GM12878 (cell line): ENCODE data around the gene CDH4. TPM values are rescaled to one million over a fixed set of nuclear protein-coding genes. Genes with fewer than 3 reads are reported as not detected.

Experiments
- ATAC-seq: fragments of 200-7000 bp; cut with Tn5 transposase; 3 replicates; pipeline ENCODE4 v1.9.1; 2020; ENCODE audit warnings: mild to moderate bottlenecking, moderate library complexity
- BruUV-seq: library from RNA; stranded (reverse); fragments of 400-500 nt; replicated peaks from 2 replicates; lab custom pipeline; 2021; lab: Mats Ljungman, UMichigan
- CTCF ChIA-PET: fragments of 300-600 bp; sonication (Branson Sonifier 250); formaldehyde crosslinking; extraction: SDS; loops from one replicate; lab custom pipeline; 2021; ENCODE audit warnings: inconsistent platforms; lab: Yijun Ruan, JAX
- POLR2A ChIA-PET: fragments of 350-600 bp; formaldehyde crosslinking; extraction: SDS; loops from one replicate; lab custom pipeline; 2021; ENCODE audit warnings: inconsistent platforms; lab: Charles Lee
- RAD21 ChIA-PET: fragments of 300-600 bp; sonication (Branson Sonifier 250); formaldehyde crosslinking; loops from one replicate; lab custom pipeline; 2023; ENCODE audit warnings: antibody characterized with exemption; ENCODE audit not compliant: unreplicated experiment; lab: Charles Lee
- SMC1A ChIA-PET: fragments of 300-600 bp; sonication (Branson Sonifier 250); formaldehyde crosslinking; loops from one replicate; lab custom pipeline; 2023; ENCODE audit not compliant: unreplicated experiment, uncharacterized antibody; lab: Charles Lee
- DNase-seq: peaks from one replicate; pipeline ENCODE4 v3.0.0-alpha.2; 2011; ENCODE audit warnings: low read depth, low spot score
- FAIRE-seq: peaks from 3 replicates; lab custom pipeline; 2011; peaks lifted over from hg19 to GRCh38; lab: Jason Lieb, UNC
- H2AFZ ChIP-seq: 2 replicates; pipeline ENCODE4 v1.6.0; 2011; ENCODE audit warnings: low read depth, low read length, control low read depth; ENCODE audit not compliant: control insufficient read depth
- H3K27ac ChIP-seq: 2 replicates; pipeline ENCODE4 v1.5.1; 2011; ENCODE audit warnings: control low read depth; ENCODE audit not compliant: control insufficient read depth, insufficient read depth
- H3K27me3 ChIP-seq, 2 experiments: replicated peaks in 1 of 2; 2 replicates each; pipeline versions ENCODE4 v1.6.0 to v1.6.1; 2011; ENCODE audit warnings: low read length in 1 of 2; ENCODE audit not compliant: control insufficient read depth in 2 of 2, insufficient read depth in 2 of 2
- H3K36me3 ChIP-seq, 2 experiments: 2 replicates each; pipeline ENCODE4 v1.5.1; 2011; ENCODE audit warnings: low read length in 1 of 2; ENCODE audit not compliant: control insufficient read depth in 2 of 2, insufficient read depth in 2 of 2
- H3K4me1 ChIP-seq: 2 replicates; pipeline ENCODE4 v1.6.1; 2011; ENCODE audit warnings: mild to moderate bottlenecking, low read length, moderate library complexity, mixed read lengths; ENCODE audit not compliant: control insufficient read depth, insufficient read depth
- H3K4me2 ChIP-seq: 2 replicates; pipeline ENCODE4 v1.6.0; 2011; ENCODE audit warnings: control low read depth; ENCODE audit not compliant: control insufficient read depth, insufficient read depth
- H3K4me3 ChIP-seq: fragments of 200-600 bp; sonication (generic); 2 replicates; pipeline ENCODE4 v1.5.1; 2016
- H3K79me2 ChIP-seq: 2 replicates; pipeline ENCODE4 v1.6.0; 2011; ENCODE audit warnings: low read length; ENCODE audit not compliant: control insufficient read depth, insufficient read depth
- H3K9ac ChIP-seq: 2 replicates; pipeline ENCODE4 v1.8.0; 2011; ENCODE audit warnings: low read length, control low read depth, mixed read lengths; ENCODE audit not compliant: control insufficient read depth, insufficient read depth
- H3K9me3 ChIP-seq: replicated peaks from 3 replicates; pipeline ENCODE4 v1.5.1; 2011; ENCODE audit warnings: mild to moderate bottlenecking, low read length; ENCODE audit not compliant: control insufficient read depth, insufficient read depth
- H4K20me1 ChIP-seq: 2 replicates; pipeline ENCODE4 v1.6.0; 2011; ENCODE audit not compliant: control insufficient read depth, insufficient read depth
- CREB1 ChIP-seq: IDR thresholded peaks from 2 replicates; pipeline ENCODE4 v1.6.1; 2012; ENCODE audit warnings: low read depth, mild to moderate bottlenecking, inconsistent platforms
- FOXK2 ChIP-seq: fragments of 450-650 bp; IDR thresholded peaks from 2 replicates; pipeline ENCODE4 v1.6.1; 2017; ENCODE audit warnings: mild to moderate bottlenecking, moderate library complexity
- HDAC6 ChIP-seq: fragments of 200-600 bp; sonication (generic); IDR thresholded peaks from one replicate; pipeline ENCODE4 v1.8.0; 2017; ENCODE audit warnings: antibody characterized with exemption; ENCODE audit not compliant: unreplicated experiment
- HDGF ChIP-seq: fragments of 450-650 bp; IDR thresholded peaks from 2 replicates; pipeline ENCODE4 v1.6.1; 2016; ENCODE audit warnings: antibody characterized with exemption
- KLF5 ChIP-seq: fragments of 450-650 bp; IDR thresholded peaks from 2 replicates; pipeline ENCODE4 v1.6.1; 2014; ENCODE audit warnings: mild to moderate bottlenecking; ENCODE audit not compliant: partially characterized antibody
- LARP7 ChIP-seq: fragments of 450-650 bp; IDR thresholded peaks from 2 replicates; pipeline ENCODE4 v1.6.1; 2017; ENCODE audit warnings: mild to moderate bottlenecking
- NFYB ChIP-seq: IDR thresholded peaks from 2 replicates; pipeline ENCODE4 v1.6.1; 2011; ENCODE audit warnings: low read depth, mild to moderate bottlenecking, low read length, improper control_type of control experiment, moderate library complexity; ENCODE audit not compliant: insufficient read depth
- RFX5 ChIP-seq: IDR thresholded peaks from 2 replicates; pipeline ENCODE4 v1.6.1; 2011; ENCODE audit warnings: low read depth, low read length, improper control_type of control experiment
- SPI1 ChIP-seq: IDR thresholded peaks from 2 replicates; pipeline ENCODE4 v1.6.1; 2011; ENCODE audit warnings: low read depth, mild to moderate bottlenecking, low read length, moderate library complexity, borderline replicate concordance; ENCODE audit not compliant: insufficient read depth
- SREBF1 ChIP-seq: IDR thresholded peaks from 2 replicates; pipeline ENCODE4 v1.6.1; 2012; ENCODE audit warnings: mild to moderate bottlenecking, low read length
- STAT1 ChIP-seq: fragments of 450-650 bp; conservative IDR thresholded peaks from 2 replicates; pipeline ENCODE4 v1.6.1; 2014; ENCODE audit warnings: antibody characterized with exemption, mild to moderate bottlenecking
- SUZ12 ChIP-seq: fragments of 200-600 bp; sonication (generic); IDR thresholded peaks from one replicate; pipeline ENCODE4 v1.6.1; 2018; ENCODE audit warnings: antibody characterized with exemption, mild to moderate bottlenecking; ENCODE audit not compliant: unreplicated experiment
- TCF3 ChIP-seq: IDR thresholded peaks from 2 replicates; pipeline ENCODE4 v1.6.1; 2012; ENCODE audit warnings: low read depth, mild to moderate bottlenecking, low read length, borderline replicate concordance; ENCODE audit not compliant: insufficient read depth
- ZNF384 ChIP-seq: IDR thresholded peaks from 2 replicates; pipeline ENCODE4 v1.6.1; 2012; ENCODE audit warnings: low read depth, mild to moderate bottlenecking, low read length, improper control_type of control experiment, borderline replicate concordance
- ZZZ3 ChIP-seq: IDR thresholded peaks from 2 replicates; pipeline ENCODE4 v1.6.1; 2011; ENCODE audit warnings: low read depth; ENCODE audit not compliant: control insufficient read depth, insufficient read length
- WGBS: methylation state at CpG from one replicate; pipeline ENCODE4 v1.1.6; 2016; ENCODE audit warnings: low lambda C conversion rate; ENCODE audit not compliant: insufficient replicate concordance, insufficient coverage; ENCODE audit errors: missing lambda C conversion rate; 5-methylcytosine and 5-hydroxymethylcytosine counted together
- in situ Hi-C: fragments of 300-500 bp; cut with MboI; formaldehyde crosslinking; loops from 9 replicates; pipeline ENCODE4 v1.14.3; 2018; ENCODE audit warnings: mixed read lengths
- intact Hi-C: fragments of 100-400 bp; cut with micrococcal nuclease; formaldehyde crosslinking; loops from one replicate; pipeline ENCODE4 v1.14.2; 2022; ENCODE audit not compliant: unreplicated experiment
- polyA plus RNA-seq, 11 experiments: library from polyadenylated mRNA; depleted of rRNA in 4 of 11; unstranded in 6 of 11; stranded (reverse) in 5 of 11; fragments of >200 nt; fragmentation: Nextera tagmentation in 4 of 11; fragmentation: Illumina TruSeq in 1 of 11; extraction: Ambion mirVana in 4 of 11; extraction: Trizol in 1 of 11; gene quantifications; 1 replicate in 1 of 11; 2 replicates in 10 of 11; pipeline versions ENCODE4 v1.2.1 to v1.2.3, GENCODE V29; 2011 to 2016; ENCODE audit warnings: inconsistent platforms in 2 of 11, missing spikeins in 2 of 11, low read depth in 1 of 11
- total RNA-seq, 4 experiments: library from RNA; depleted of rRNA in 3 of 4; stranded (reverse); fragments of >200 nt in 3 of 4; fragmentation: Illumina TruSeq in 1 of 4; extraction: Trizol in 1 of 4; gene quantifications; 2 replicates each; pipeline versions ENCODE4 v1.2.1 to v1.2.3, GENCODE V29; 2013 to 2021
- TF ChIP-seq, protein P1 (sequence below): IDR thresholded peaks from 2 replicates; pipeline ENCODE4 v1.6.1; 2011; ENCODE audit warnings: low read depth, mild to moderate bottlenecking, low read length, moderate library complexity, borderline replicate concordance; ENCODE audit errors: extremely low read depth
- TF ChIP-seq, protein P2 (sequence below): fragments of 450-650 bp; IDR thresholded peaks from 2 replicates; pipeline ENCODE4 v1.6.1; 2016; ENCODE audit warnings: mild to moderate bottlenecking, moderate library complexity, borderline replicate concordance
- TF ChIP-seq, protein P3 (sequence below): fragments of 450-650 bp; IDR thresholded peaks from 2 replicates; pipeline ENCODE4 v1.6.1; 2017; ENCODE audit warnings: mild to moderate bottlenecking

Gene CDH4
- total and polyA plus RNA-seq, 10 of the 15 experiments (the other 5 are each of a cell fraction or from before 2014, with no cell fraction given): not detected

- Histone ChIP-seq H3K36me3 (no peaks in the 10 kb centered on the region), H3K4me1 (no peaks in the 10 kb centered on the region), H3K9ac (no peak overlapping the region), H3K4me2 (no peak overlapping the region), H3K27ac (no peak overlapping the region), H3K9me3 (no peaks in the 10 kb centered on the region; the same call in 2 of the 3 replicates), H2AFZ (no peak overlapping the region), H3K4me3 (no peak overlapping the region), H3K79me2 (no peaks in the 10 kb centered on the region), H4K20me1 (no peaks in the 10 kb centered on the region), H3K27me3 (no peaks in the 10 kb centered on the region)
- intact Hi-C loops: no loop called here
- FAIRE-seq: no peak
- ChIA-PET POLR2A (no interaction called here), CTCF (no interaction called here), SMC1A (no interaction called here), RAD21 (no interaction called here)
- BruUV-seq: no TSS peak
- in situ Hi-C loops: no loop called here
- no peak for DNase-seq
- 6% methylated on average over 3 of the region's 3 CpGs for WGBS
- no peak for ATAC-seq
- TF ChIP-seq SPI1: no peak
- TF ChIP-seq, protein P1, sequence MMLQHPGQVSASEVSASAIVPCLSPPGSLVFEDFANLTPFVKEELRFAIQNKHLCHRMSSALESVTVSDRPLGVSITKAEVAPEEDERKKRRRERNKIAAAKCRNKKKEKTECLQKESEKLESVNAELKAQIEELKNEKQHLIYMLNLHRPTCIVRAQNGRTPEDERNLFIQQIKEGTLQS: no peak
- no peak for TF ChIP-seq ZNF384
- TF ChIP-seq NFYB: no peak
- TF ChIP-seq LARP7: no peak
- no peak for TF ChIP-seq STAT1
- TF ChIP-seq, protein P2, sequence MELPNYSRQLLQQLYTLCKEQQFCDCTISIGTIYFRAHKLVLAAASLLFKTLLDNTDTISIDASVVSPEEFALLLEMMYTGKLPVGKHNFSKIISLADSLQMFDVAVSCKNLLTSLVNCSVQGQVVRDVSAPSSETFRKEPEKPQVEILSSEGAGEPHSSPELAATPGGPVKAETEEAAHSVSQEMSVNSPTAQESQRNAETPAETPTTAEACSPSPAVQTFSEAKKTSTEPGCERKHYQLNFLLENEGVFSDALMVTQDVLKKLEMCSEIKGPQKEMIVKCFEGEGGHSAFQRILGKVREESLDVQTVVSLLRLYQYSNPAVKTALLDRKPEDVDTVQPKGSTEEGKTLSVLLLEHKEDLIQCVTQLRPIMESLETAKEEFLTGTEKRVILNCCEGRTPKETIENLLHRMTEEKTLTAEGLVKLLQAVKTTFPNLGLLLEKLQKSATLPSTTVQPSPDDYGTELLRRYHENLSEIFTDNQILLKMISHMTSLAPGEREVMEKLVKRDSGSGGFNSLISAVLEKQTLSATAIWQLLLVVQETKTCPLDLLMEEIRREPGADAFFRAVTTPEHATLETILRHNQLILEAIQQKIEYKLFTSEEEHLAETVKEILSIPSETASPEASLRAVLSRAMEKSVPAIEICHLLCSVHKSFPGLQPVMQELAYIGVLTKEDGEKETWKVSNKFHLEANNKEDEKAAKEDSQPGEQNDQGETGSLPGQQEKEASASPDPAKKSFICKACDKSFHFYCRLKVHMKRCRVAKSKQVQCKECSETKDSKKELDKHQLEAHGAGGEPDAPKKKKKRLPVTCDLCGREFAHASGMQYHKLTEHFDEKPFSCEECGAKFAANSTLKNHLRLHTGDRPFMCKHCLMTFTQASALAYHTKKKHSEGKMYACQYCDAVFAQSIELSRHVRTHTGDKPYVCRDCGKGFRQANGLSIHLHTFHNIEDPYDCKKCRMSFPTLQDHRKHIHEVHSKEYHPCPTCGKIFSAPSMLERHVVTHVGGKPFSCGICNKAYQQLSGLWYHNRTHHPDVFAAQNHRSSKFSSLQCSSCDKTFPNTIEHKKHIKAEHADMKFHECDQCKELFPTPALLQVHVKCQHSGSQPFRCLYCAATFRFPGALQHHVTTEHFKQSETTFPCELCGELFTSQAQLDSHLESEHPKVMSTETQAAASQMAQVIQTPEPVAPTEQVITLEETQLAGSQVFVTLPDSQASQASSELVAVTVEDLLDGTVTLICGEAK: no peak
- no peak for TF ChIP-seq FOXK2
- no peak for TF ChIP-seq CREB1
- no peak for TF ChIP-seq KLF5
- no peak for TF ChIP-seq TCF3
- TF ChIP-seq HDAC6: no peak
- TF ChIP-seq HDGF: no peak
- no peak for TF ChIP-seq SUZ12
- no peak for TF ChIP-seq ZZZ3
- no peak for TF ChIP-seq SREBF1
- TF ChIP-seq, protein P3, sequence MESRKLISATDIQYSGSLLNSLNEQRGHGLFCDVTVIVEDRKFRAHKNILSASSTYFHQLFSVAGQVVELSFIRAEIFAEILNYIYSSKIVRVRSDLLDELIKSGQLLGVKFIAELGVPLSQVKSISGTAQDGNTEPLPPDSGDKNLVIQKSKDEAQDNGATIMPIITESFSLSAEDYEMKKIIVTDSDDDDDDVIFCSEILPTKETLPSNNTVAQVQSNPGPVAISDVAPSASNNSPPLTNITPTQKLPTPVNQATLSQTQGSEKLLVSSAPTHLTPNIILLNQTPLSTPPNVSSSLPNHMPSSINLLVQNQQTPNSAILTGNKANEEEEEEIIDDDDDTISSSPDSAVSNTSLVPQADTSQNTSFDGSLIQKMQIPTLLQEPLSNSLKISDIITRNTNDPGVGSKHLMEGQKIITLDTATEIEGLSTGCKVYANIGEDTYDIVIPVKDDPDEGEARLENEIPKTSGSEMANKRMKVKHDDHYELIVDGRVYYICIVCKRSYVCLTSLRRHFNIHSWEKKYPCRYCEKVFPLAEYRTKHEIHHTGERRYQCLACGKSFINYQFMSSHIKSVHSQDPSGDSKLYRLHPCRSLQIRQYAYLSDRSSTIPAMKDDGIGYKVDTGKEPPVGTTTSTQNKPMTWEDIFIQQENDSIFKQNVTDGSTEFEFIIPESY: no peak
- TF ChIP-seq RFX5: no peak
Observed at GRCh38 chr20:61748376-61748775, 496.3 kb downstream of the CDH4 start.
